Limb (tissue), 2 donors: Measurements from ENCODE around the gene DOCK8.

Experiments used
- DNase-seq, 2 donors: peaks; one replicate each; pipeline ENCODE4 v3.0.0-alpha.2; 2016; ENCODE audit errors: extremely low spot score in 2 of 2

DOCK8 gene

DNA sequence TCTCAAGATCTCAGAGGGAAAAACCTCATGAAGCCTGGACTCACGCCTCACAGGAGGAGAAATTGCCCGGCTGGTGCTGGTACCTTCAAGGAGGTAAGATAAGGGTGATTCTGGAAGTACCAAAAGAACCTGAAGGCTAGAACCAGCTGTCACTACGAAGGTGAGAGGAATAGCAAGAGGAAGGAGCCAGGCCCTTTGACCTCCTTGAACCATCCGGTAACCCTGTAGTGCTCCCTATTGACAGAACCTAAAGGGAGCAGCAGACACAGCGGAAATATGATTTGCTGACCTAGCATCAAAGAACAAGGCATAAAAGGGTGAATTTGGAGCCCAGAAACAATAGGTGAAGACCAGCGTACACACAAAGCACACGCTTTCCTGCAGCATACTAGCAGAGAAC is 92.2 kb downstream of the DOCK8 start:
- DNase-seq = no peak

DNA sequence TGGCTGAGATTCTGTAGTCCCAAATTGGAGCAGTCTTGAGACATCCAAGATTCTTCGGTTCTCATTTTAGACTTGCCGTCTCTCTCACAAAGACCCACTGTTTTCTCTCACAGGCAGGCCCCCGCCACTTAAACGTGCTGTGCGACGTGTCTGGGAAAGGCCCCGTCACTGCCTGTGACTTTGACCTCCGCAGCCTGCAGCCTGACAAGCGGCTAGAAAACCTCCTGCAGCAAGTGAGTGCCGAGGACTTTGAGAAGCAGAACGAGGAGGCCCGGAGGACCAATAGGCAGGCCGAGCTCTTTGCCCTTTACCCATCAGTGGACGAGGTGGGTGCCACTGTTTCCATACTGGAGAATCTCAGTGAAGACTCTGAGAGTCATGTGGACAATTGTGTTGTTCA is 97.2 kb downstream of the DOCK8 start:
- no peak for DNase-seq

DNA sequence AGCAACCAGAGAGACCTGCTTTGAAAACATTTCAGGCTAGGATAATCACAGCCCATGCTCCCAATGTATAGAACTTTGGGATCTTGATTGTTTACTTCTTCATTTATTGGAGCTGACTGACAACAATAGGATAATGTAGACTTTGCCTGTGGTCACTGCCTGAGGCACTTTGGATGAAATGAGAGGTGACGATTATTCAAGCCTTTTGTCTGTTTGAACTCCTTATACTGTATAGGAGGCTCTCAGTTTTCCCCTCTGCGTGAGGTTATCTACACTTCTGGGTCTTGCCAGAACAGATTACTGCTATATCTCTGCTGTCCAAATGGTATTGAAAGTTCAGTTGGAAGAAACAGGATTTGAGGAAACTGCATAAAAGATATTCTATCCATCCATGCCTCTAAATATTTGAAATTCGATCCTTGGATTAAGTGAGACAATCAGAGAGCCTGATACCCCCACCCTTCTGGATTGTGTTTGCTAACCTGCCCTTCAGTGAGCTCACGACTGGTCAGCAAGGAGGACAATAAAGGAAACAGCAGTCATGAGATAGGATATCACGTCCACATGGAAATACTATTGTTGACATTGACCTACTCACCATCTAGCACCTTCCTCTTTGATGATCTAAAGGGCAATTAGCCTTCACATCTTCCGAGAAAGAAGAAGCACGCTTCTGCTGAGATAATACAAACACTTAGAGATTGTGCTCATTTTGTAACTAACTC is 98.1 kb downstream of the DOCK8 start:
- no peak for DNase-seq

DNA sequence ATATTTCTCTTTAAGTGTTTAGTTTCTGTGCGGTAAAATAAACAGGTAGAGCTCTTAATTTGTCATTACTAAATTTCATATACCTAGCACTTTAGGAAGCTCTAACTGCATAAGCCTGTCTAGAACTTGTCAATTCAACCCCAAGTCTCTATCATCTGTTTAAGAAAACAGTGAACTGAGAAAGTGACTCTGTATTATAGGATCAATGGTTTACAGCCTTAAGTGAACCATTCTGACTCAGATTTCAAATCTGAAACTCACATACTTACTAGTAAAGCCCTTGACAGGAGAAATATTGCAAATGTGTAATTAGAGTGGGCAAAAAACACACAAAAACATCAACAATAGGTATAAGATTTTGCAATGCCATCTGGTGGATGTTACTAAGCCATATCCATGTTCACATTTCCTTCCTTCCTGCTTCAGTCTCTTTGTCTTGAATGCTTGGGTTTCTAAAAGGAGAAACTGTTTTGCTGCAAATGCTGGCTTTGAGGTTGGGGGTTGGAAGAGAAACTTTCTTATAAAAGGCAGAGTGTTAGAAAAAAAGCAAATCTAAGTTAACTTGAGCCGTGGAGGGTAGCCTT is 101.8 kb downstream of the DOCK8 start:
- no peak for DNase-seq

DNA sequence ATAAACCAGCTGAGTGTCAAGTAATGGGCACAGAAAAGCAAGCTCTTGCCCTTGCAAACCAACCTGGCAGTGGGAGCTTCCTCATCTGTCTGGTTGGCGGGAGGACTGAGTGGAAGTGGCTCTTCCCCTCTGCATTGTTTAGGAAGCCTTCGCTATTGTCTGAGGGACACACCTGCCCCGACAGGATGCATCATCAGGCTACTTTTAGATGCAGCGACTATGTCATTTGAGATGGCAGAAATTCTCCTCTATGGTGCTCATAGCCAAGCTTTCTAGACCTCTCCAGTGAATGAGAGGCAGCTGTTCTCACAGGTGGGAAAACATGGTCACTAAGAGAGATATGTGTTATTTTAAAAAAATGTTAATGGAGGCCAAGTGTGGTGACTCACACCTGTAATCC is 104.0 kb downstream of the DOCK8 start:
- DNase-seq = no peak

DNA sequence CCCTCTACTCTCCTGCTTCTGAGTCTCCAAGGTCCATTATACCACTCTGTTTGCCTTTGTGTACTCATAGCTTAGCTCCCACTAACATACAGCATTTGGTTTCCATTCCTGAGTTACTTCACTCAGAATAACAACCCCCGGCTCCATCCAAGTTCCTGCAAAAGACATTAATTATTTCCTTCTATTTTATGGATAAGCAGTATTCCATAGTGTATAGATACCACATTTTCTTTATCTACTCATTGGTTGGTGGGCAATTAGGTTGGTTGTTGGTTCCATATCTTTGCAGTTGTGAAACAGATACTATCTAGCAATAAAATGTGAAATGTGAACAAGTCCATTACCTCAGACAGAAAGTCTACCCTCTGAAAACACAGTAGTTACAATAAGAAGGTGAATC is 110.3 kb downstream of the DOCK8 start:
- DNase-seq = no peak

DNA sequence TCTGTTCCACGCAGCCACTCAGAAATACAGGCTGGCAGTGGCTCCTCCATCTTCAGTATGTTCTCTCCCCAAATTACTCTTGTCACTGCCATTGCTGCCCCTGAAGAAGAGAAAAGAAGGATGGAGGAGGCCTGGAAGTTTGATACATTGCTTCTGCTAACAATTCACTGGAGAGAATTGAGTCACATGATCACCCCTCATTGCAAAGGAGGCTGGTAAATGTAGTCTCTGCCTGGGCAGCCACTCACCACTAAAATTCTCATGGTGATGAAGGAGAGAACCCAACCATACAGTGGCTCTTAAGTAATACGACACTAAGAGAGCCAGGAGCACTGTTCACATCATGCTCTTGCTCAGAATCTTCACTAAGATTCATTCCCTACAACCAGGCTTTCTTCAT is 112.0 kb downstream of the DOCK8 start:
- DNase-seq = no peak

DNA sequence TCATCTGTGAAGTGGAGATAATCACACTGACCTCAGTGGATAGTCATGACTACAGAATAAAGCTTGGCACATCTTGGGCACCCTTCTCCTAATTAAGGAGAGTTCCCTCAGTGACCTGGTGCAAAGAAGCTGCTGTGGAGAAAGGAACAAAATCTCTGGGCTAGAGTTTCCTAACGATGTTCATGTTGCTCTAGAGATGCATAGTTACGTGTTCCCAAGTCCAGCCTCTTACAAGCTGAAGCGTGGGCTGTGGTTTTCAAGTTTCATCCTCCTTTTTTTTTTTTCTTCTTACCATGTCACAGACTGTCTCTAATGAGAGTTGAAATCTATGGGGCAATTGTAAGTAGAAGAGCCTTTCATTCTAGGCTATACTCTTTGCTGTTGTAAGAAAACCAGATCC is 113.8 kb downstream of the DOCK8 start:
- no peak for DNase-seq

DNA sequence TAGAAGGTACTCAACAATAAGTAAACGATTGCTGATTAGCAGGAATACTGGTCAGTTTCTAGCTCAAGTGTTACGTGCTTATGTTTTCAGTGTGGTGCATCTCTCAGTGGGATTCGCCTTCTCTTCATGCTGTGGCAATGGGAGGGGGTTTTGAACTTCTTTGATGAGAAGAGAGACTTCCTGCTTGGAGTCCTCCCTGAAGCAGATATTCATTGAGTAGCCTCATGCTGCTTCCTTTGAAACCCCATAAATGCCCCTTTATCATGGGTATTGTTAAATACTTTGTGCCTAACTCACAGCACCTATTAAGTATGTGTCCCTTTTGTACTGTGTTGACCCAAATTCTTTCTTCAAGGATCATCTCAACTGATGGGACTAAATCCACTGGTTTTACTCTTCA is 116.5 kb downstream of the DOCK8 start:
- no peak for DNase-seq

DNA sequence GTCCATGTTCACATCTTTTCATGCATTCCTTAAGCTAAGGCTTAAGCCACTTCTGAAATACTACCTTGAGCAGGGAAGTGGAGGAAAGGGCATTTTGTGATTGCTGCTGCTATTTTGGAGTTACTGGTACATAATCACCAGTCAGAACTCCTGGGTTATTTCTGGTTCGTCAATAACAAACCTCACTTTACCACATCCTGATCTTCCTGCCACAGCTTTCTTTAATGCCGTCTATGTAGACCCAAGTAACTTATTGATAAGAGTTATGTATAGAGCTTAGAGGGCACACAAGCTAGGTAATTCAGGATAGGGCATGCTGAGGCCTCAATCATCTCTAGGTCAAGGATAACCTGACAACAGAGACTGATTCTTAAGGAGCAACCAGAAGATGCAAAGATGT is 120.7 kb downstream of the DOCK8 start:
- no peak for DNase-seq

DNA sequence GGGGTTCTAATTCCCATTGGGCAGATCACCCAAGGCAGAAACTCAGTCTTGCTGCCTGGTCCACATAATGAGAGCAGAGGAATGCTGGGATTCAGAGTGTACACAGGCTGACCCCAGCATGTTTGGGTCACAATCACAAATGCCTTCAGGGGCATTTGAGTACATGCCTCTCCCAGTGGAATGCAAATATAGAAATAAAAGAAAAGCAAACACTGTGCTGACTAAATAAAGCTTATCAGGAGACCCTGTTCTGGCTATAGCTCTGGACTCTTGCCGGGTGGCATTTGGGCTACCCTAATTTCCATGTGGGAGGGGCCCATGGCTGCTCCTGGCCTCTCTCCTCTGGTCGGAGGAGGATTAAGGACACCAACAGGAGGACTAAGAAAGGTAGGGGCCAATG is 121.4 kb downstream of the DOCK8 start:
- DNase-seq = no peak

DNA sequence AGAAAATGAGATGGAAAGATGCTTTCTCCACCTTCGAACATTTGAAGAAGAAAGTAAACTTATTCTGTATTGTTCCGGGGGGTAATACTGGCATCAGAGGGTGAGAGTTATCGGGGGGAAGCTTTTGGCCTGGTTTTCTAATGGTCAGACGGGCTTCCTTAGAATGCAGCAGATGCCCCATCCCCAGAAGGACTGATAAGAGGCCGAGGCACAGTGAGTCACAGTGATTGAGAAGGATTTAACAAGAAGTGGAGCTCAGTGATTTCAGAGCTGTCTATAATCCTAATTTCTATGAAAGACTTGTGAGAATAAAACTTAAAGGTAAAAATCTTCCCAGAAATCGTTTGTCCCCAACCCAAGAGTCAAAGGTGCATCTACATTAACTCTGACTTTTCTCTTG is 123.9 kb downstream of the DOCK8 start:
- DNase-seq = no peak

DNA sequence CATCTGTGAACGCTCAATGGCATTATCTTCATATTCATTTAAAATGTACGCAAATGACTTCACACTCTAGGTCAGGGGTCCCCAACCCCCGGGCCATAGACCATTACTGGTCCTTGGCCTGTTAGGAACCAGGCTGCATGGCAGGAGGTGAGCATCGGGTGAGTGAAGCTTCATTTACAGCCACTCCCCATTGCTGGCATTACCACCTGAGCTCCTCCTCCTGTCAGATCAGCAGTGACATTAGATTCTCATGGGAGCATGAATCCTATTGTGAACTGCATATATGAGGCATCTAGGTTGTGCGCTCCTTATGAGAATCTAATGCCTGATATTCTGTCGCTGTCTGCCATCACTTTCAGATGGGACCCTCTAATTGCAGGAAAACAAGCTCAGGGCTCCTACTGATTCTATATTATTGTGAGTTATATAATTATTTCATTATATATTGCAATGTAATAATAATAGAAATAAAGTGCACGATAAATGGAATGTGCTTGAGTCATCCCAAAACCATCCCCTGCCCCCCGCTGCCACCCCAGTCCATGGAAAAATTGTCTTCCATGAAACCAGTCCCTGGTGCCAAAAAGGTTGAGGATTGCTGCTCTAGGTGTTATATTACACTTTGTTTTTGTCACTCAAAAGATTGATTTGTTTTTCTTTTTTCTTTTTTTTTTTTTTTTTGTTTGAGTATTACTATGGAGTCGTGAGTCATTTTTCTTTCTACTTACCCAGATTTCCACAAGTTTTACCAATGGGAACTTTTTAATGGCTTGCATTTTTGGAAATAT is 127.2 kb downstream of the DOCK8 start:
- DNase-seq = no peak

DNA sequence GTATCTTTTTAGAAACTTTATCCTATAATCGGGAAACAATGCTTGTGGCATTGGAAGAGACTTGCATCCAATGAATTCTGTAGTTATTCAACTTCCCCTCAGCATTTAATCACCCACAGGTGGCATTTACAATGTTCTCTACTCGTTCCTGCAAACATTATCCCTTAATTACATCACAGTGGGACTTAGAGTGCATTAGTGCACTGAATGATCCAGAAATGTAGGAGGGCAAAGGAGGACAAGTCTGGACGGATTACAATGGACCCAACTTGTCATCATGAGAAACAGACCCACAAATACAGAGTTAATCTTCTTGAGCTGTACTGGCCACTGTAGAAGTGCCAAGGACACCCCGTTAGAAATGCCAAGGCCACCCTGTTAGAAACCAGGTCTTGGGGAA is 129.1 kb downstream of the DOCK8 start:
- DNase-seq = no peak

DNA sequence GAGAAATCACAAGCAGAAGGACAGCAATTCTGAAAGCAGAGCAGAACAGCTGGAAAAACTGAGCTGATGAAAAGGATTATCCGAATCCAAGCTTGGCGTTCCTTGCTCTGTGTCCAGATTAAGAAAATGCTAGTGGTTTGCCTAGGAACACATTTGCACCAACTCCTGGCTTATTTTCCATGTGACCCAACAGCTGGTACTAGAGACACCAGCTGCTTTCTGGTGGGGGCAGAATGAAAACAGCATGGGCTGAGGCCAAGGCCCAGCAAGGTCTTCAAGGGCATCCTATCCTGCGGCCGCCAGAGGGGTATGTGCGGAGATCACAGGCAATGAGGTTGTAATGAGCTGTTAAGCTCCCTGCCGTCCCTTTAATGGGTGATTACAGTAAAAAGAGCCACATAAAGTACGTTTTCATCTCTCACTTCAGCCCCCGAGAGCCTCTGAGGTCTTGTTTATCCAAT is 131.5 kb downstream of the DOCK8 start:
- DNase-seq = peak; percentile 35 to 59

DNA sequence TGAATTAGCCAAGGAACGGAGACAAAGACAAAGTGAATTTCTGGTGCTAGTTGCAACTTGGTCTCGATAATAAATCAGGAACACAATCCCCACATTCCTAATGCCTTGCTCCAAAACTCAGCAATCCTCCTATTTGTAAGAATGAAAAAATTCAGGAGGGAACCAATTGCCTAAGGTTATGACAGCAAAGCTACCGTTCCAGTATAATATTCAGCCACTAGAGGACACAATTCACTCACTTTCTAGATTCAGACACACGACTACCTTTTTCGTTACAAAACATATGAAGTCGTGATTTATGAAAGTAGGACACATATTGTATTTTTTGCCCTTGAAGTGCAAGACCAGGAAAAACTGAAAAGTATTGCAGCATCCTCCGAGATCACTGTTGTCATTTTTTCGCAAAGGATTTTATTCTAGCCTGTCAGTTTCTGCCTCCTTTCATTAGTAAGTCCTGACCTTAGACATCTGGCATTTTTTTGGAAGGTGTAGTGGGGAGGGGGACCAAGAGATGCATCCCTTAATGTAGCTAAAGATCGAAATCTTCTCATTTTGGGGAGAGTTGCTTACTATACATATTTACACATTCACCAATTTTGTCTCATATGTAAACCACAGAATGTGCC is 133.1 kb downstream of the DOCK8 start:
- DNase-seq = peak in 1 of 2 donors; percentile 56

DNA sequence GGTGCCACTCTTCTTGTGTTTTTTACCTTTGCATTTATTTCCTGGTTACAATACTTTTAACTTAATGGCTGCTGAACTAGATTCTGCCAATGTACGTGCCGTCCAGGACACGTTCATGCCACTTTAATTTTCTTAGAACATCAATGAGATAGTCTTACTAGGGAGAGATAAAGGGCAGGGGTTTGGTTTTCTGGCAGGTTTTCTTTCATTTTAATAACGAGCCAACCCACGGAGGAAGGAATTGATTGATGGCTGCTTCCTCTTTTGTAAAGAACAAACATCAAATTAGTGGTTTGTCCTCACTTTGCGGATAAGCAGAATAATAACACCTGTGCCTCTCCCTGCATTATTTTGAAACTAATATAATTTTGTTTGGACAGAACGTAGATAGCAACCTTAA is 135.7 kb downstream of the DOCK8 start:
- DNase-seq = no peak

DNA sequence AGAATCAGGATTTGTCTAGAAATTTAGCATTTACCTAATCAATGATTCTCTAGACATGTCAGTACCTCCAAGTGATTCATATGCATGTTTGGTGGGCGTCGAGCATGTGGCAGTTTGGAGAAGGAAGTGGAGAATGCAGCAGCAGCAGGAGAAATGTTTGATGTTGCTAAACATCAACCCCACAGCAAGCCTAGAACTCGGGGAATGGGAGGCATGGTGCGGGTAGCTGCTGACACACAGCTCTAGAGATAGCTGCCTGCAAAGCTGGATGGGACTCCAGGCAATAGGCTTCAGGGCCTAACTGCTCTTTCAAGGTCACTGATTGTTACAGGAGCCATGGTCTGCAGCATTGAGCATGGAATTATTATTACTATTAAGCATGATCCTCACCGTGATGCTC is 137.3 kb downstream of the DOCK8 start:
- no peak for DNase-seq

DNA sequence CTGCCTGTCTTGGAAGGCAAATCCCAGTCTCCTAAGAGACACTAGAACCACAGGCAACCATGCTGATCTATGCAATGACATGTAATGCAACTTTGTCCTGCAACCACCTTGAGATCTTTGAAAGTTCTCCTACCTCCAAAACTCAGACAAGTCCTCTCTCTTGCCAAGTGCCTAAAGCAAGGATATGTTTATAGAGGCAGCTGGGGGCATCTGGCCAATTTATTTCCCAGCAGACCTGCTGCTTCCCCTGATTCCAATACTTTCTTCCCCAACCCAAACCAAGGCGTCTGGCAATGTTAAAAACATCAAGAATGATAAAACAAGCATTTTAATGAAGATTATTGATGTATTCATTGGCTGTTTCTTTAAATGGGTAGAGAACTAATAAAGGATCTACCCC is 138.4 kb downstream of the DOCK8 start:
- DNase-seq = no peak

DNA sequence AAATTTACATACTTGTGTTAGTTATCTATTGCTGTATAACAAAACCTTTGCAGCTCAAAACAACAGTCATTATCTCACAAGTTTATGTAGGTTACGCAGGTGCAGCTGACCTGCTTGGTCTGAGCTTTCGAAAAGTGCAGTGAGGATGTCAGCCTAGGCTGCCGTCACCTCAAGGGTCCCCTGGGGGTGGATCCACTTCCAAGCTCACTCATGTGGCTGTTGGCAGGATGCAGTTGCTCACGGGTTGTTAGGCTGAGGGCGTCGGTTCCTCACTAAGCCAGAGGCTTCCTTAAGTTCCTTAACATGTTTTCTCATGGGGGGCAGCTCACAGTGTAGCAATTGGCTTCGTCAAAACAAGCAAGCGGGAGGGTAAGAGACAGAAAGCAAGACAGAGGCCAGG is 139.8 kb downstream of the DOCK8 start:
- no peak for DNase-seq

DNA sequence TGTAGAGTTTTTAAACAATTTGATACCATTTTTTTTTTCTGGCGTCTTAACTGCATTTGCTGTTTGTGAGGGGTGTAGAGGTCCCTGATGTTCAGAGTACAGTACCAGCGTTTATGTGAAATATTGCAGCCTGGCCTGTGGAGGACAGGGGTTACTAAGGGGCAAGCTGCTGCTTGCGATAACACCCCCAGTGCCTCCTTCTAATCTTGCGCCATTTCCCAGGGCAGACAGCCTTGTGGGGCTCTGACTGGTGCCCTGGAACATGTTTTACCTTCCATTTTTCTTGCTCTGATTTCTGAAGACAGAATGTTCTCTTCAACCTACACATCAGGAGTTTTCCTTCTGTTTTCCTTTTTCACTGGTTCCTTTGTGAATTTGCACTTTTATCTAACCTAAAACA is 142.9 kb downstream of the DOCK8 start:
- no peak for DNase-seq

DNA sequence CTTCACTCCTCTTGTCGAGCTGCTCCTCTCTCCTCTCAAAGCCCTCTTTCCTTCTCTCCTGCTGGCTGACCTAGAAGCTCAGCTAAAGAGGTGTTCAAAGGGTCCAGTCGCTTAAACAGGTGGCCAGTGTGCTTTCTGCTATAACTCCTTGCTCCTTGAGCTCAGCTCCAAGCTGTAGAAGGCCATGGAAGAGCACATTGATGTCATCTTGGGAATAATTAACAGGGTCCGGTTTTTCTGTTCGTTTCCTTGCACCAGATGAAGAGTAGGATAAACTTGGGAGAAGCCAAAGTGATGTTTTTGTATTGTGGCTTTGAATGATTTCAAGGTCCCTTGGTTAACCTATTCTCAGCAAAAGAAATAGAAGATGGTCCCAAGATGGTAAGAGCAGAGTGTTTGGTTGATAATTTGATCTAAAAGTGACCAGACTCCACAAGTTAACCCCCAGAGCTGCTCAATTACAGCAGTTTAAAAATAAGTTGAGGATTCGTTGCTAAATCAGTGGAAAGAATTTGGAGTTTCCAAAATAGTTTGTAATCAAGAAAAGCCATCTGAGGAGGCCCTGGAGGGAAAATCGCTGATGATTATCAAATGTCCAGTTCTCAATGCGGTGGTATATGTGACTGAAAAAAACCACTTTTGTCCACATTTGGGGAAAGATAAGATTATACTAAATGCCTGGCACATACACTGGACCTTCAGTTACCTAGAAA is 148.1 kb downstream of the DOCK8 start:
- no peak for DNase-seq
